Karpas-422 (cell line): ENCODE results near the gene TFF3. TPM values are rescaled to one million over a fixed set of nuclear protein-coding genes. Genes with fewer than 3 reads are reported as not detected.

Experiments used
- DNase-seq: peaks from one replicate; pipeline ENCODE4 v3.0.0-alpha.2; 2015
- H2AFZ ChIP-seq: fragments of 200-600 bp; sonication (generic); 2 replicates; pipeline ENCODE4 v1.6.1; 2014; ENCODE audit warnings: antibody characterized with exemption, low read length, mixed read lengths
- H3K27ac ChIP-seq: fragments of 200-600 bp; sonication (generic); 2 replicates; pipeline ENCODE4 v1.5.1; 2014; ENCODE audit warnings: mild to moderate bottlenecking, low read length, moderate library complexity
- H3K27me3 ChIP-seq: fragments of 200-600 bp; sonication (generic); 2 replicates; pipeline ENCODE4 v1.6.1; 2014; ENCODE audit warnings: low read length, mixed read lengths
- H3K36me3 ChIP-seq: fragments of 200-600 bp; sonication (generic); 2 replicates; pipeline ENCODE4 v1.6.1; 2014; ENCODE audit warnings: low read length, mixed read lengths; ENCODE audit not compliant: insufficient read depth
- H3K4me1 ChIP-seq: fragments of 200-600 bp; sonication (generic); 2 replicates; pipeline ENCODE4 v1.6.1; 2014; ENCODE audit warnings: mild to moderate bottlenecking, low read length, mixed read lengths
- H3K4me2 ChIP-seq: fragments of 200-600 bp; sonication (generic); 2 replicates; pipeline ENCODE4 v1.6.1; 2014; ENCODE audit warnings: low read length, low read depth, mild to moderate bottlenecking; ENCODE audit not compliant: poor library complexity, severe bottlenecking
- H3K4me3 ChIP-seq: fragments of 200-600 bp; sonication (generic); 2 replicates; pipeline ENCODE4 v1.5.1; 2014; ENCODE audit warnings: mild to moderate bottlenecking, antibody characterized with exemption, low read length, mixed read lengths
- H3K79me2 ChIP-seq: fragments of 200-600 bp; sonication (generic); 2 replicates; pipeline ENCODE4 v1.6.1; 2014; ENCODE audit warnings: mild to moderate bottlenecking, low read length, mixed read lengths
- H3K9ac ChIP-seq: fragments of 200-600 bp; sonication (generic); 2 replicates; pipeline ENCODE4 v1.6.0; 2014; ENCODE audit warnings: low read length
- H3K9me2 ChIP-seq: fragments of 200-600 bp; sonication (generic), shearing (Covaris generic); replicated peaks from 2 replicates; pipeline ENCODE4 v1.6.0; 2014; ENCODE audit warnings: mild to moderate bottlenecking, low read length, moderate library complexity; ENCODE audit not compliant: insufficient read depth
- H3K9me3 ChIP-seq: fragments of 300-700, 200-600 bp; sonication (generic); 2 replicates; pipeline ENCODE4 v1.6.1; 2014; ENCODE audit warnings: low read length, mixed read lengths
- H4K20me1 ChIP-seq: fragments of 200-600 bp; sonication (generic); 2 replicates; pipeline ENCODE4 v1.6.1; 2014; ENCODE audit warnings: mild to moderate bottlenecking, antibody characterized with exemption, low read length, low read depth; ENCODE audit not compliant: insufficient read depth
- total RNA-seq: library from RNA; depleted of rRNA; stranded (reverse); fragments of >200 nt; shearing (Covaris generic); gene quantifications from 2 replicates; pipeline ENCODE4 v1.2.3, GENCODE V29; 2014; ENCODE audit warnings: low replicate concordance

The TFF3 gene
- total RNA-seq, 1 experiment from 2014 or later: not detected

GRCh38 chr21:42358261-42358660 lies 43.1 kb upstream of the TFF3 start:
- no peaks in the 10 kb centered on the region for H3K9me2 ChIP-seq
- H3K9me3 ChIP-seq: peaks cover 11% of the 10 kb centered on the region
- DNase-seq: no peak
- no peaks in the 10 kb centered on the region for H4K20me1 ChIP-seq
- H3K79me2 ChIP-seq: no peaks in the 10 kb centered on the region
- 0 out of 2 replicates have a peak, but pooled peaks cover 4% of the 10 kb centered on the region for H3K27me3 ChIP-seq
- no peaks in the 10 kb centered on the region for H3K36me3 ChIP-seq
- H3K4me3 ChIP-seq: no peak overlapping the region
- peaks cover 13% of the 10 kb centered on the region for H3K4me1 ChIP-seq
- no peak overlapping the region for H3K27ac ChIP-seq
- H3K4me2 ChIP-seq: no peak overlapping the region
- no peak overlapping the region for H3K9ac ChIP-seq
- H2AFZ ChIP-seq: no peak overlapping the region

DNA sequence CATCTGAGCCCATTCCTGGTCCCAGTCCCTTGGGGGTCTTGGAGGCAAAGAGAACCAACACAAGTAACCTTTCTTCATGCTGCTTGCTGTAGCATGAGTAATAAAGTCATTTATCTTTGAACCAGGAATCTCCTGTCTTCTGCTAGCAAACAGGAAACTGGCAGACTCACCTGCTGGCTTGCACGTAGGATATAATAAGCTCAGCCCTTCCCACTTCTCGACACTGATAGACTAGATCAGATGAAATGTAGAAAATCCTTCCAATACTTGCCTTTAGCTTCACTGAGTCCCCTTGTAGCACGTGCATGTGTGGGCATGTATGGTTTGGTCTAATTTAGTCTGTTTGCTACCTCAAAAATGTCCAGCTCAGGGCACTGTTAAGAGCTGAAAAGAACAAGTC lies 42.1 kb upstream of the TFF3 start:
- Histone ChIP-seq H3K4me2 (no peak overlapping the region), H2AFZ (no peak overlapping the region), H3K9me3 (peaks cover 11% of the 10 kb centered on the region), H3K9ac (no peak overlapping the region), H3K4me1 (peaks cover 4% of the 10 kb centered on the region), H3K9me2 (no peaks in the 10 kb centered on the region), H3K79me2 (no peaks in the 10 kb centered on the region), H3K27ac (no peak overlapping the region), H4K20me1 (no peaks in the 10 kb centered on the region), H3K27me3 (0 out of 2 replicates have a peak, but pooled peaks cover 4% of the 10 kb centered on the region), H3K4me3 (no peak overlapping the region), H3K36me3 (no peaks in the 10 kb centered on the region)
- no peak for DNase-seq

- Histone ChIP-seq H3K27me3 (0 out of 2 replicates have a peak, but pooled peaks cover 4% of the 10 kb centered on the region), H3K9ac (no peak overlapping the region), H3K9me3 (peaks cover 11% of the 10 kb centered on the region), H3K27ac (no peak overlapping the region), H3K9me2 (no peaks in the 10 kb centered on the region), H3K36me3 (no peaks in the 10 kb centered on the region), H3K4me3 (no peak overlapping the region), H3K4me1 (no peaks in the 10 kb centered on the region), H3K4me2 (no peak overlapping the region), H2AFZ (no peak overlapping the region), H4K20me1 (no peaks in the 10 kb centered on the region), H3K79me2 (no peaks in the 10 kb centered on the region)
- no peak for DNase-seq
Measured at GRCh38 chr21:42356650-42357049, 41.4 kb upstream of the TFF3 start.

DNA sequence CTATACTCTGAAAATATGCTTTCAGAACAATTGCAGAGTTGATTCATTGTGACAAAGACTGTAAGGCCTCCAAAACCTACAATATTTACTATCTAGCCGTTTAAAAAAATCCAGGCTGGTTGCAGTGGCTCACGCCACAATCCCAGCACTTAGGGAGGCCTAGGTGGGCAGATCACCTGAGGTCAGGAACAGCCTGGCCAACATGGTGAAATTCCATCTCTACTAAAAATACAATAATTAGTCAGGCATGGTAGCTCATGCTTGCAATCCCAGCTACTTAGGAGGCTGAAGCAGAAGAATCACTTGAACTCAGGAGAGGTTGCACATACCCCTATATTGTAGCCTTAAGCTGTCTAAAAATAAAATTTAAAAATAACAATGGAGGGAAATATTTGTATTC lies 40.8 kb upstream of the TFF3 start:
- Histone ChIP-seq H2AFZ (no peak overlapping the region), H3K9ac (no peak overlapping the region), H3K36me3 (no peaks in the 10 kb centered on the region), H3K4me1 (no peaks in the 10 kb centered on the region), H3K27ac (no peak overlapping the region), H3K9me3 (peaks cover 11% of the 10 kb centered on the region), H3K9me2 (no peaks in the 10 kb centered on the region), H4K20me1 (no peaks in the 10 kb centered on the region), H3K4me3 (no peak overlapping the region), H3K79me2 (no peaks in the 10 kb centered on the region), H3K27me3 (0 out of 2 replicates have a peak, but pooled peaks cover 4% of the 10 kb centered on the region), H3K4me2 (no peak overlapping the region)
- DNase-seq: no peak

- no peak overlapping the region for H3K27ac ChIP-seq
Measured at GRCh38 chr21:42353623-42354022, 38.4 kb upstream of the TFF3 start.

DNA sequence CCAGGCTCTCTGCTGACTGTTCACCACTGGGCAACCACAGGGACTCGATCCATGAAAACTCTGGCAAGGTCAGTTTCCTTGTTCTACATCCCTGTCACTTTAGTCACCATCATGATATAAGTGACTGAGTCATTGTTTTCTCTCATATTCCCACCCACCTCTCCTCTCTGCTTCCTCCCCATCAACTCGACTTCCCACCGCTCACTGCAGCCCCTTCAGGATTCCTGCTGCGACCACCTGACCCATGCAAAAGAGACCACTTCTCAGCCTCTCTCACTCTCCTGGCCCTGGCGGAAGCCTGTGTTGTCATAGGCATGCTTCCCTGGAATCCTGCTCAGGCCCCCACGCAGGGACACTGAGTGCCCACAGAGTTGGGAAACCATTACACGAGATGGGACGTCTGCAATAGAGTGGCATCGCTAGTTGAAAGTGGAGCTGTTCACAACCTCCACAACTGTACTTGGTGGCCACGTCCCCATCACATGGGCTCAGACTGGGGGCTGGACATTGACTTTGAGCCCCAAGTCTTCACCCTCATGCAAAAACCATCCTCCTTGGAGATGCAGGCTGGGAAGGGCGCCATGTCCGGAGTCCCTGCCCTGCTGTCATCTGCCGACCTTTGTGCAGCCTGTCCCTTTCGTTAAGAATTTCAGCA lies 37.4 kb upstream of the TFF3 start:
- Histone ChIP-seq H3K27me3 (0 out of 2 replicates have a peak, but pooled peaks cover 4% of the 10 kb centered on the region), H3K9me2 (no peaks in the 10 kb centered on the region), H3K9me3 (peaks cover 11% of the 10 kb centered on the region), H4K20me1 (no peaks in the 10 kb centered on the region), H3K4me3 (no peak overlapping the region), H2AFZ (no peak overlapping the region), H3K4me2 (no peak overlapping the region), H3K9ac (no peak overlapping the region), H3K36me3 (no peaks in the 10 kb centered on the region), H3K79me2 (no peaks in the 10 kb centered on the region), H3K4me1 (no peaks in the 10 kb centered on the region), H3K27ac (no peak overlapping the region)
- no peak for DNase-seq

More at GRCh38 chr21:42353623-42354022, 38.4 kb upstream of the TFF3 start:
- H3K79me2 ChIP-seq: no peaks in the 10 kb centered on the region
- no peak overlapping the region for H2AFZ ChIP-seq
- H3K36me3 ChIP-seq: no peaks in the 10 kb centered on the region
- H3K9ac ChIP-seq: no peak overlapping the region
- no peaks in the 10 kb centered on the region for H3K9me2 ChIP-seq
- peaks cover 11% of the 10 kb centered on the region for H3K9me3 ChIP-seq
- H3K27me3 ChIP-seq: 0 out of 2 replicates have a peak, but pooled peaks cover 4% of the 10 kb centered on the region
- H3K4me2 ChIP-seq: no peak overlapping the region
- H3K4me3 ChIP-seq: no peak overlapping the region
- no peaks in the 10 kb centered on the region for H4K20me1 ChIP-seq
- no peak for DNase-seq
- no peaks in the 10 kb centered on the region for H3K4me1 ChIP-seq

DNA sequence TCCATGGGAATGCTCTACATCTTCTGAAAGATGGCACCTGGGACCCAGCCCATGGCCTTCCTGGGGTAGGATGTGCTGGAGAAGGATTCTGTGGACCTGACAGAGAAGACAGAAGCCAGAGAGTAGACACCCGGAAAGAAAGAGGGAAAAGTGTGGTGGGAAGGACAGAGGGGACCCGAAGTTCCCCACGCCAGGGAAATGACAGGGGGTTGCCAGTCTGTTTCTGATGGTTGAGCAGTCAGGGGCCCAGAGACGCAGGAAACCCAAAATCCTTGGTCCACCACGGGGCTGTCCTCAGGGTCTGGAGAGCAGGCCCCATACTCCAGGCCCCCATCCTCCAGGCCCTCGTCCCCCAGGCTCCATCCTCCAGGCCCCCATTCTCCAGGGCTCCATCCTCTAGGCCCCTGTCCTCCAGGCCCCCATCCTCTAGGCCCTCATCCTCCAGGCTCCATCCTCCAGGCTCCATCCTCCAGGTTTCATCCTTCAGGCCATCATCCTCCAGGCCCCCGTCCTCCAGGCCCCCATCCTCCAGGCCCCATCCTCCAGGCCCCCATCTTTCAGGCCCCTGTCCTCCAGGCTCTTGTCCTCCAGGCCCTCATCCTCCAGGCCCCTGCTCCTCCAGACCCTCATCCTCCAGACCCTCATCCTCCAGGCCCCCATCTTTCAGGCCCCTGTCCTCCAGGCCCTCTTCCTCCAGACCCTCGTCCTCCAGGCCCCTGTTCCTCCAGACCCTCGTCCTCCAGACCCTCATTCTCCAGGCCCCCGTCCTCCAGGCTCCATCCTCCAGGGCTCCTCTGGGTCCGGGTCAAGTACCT lies 36.6 kb upstream of the TFF3 start:
- Histone ChIP-seq H3K27me3 (0 out of 2 replicates have a peak, but pooled peaks cover 4% of the 10 kb centered on the region), H4K20me1 (no peaks in the 10 kb centered on the region), H3K4me3 (no peak overlapping the region), H3K27ac (no peak overlapping the region), H2AFZ (no peak overlapping the region), H3K9me2 (no peaks in the 10 kb centered on the region), H3K9me3 (peaks cover 11% of the 10 kb centered on the region), H3K9ac (no peak overlapping the region), H3K4me2 (no peak overlapping the region), H3K79me2 (no peaks in the 10 kb centered on the region), H3K4me1 (no peaks in the 10 kb centered on the region), H3K36me3 (no peaks in the 10 kb centered on the region)
- no peak for DNase-seq

GRCh38 chr21:42350927-42351426 lies 35.8 kb upstream of the TFF3 start, which contains the start of gene TFF2:
Gene TFF2, minus strand, starts transcription at chr21:42350994. Its CDS starts 37 bp downstream, at chr21:42350957.
- 0 out of 2 replicates have a peak, but pooled peaks cover 4% of the 10 kb centered on the region for H3K27me3 ChIP-seq
- no peak within 1 kb of the TSS for H3K4me3 ChIP-seq
- H3K9me2 ChIP-seq: no peaks in the 10 kb centered on the region
- peaks cover 11% of the 10 kb centered on the region for H3K9me3 ChIP-seq
- no peaks in the 10 kb centered on the region for H3K79me2 ChIP-seq
- H3K9ac ChIP-seq: no peak within 1 kb of the TSS
- no peak within 1 kb of the TSS for H3K4me2 ChIP-seq
- no peaks in the 10 kb centered on the region for H4K20me1 ChIP-seq
- H3K36me3 ChIP-seq: no peaks in the 10 kb centered on the region
- H3K4me1 ChIP-seq: no peaks in the 10 kb centered on the region
- H2AFZ ChIP-seq: no peak within 1 kb of the TSS
- H3K27ac ChIP-seq: no peak within 1 kb of the TSS
- no peak for DNase-seq
